ENCODE results near the gene OCA2.

Gene OCA2

GRCh38 chr15:27865323-27865922, 233.7 kb downstream of the OCA2 start:
- no peak overlapping the region for H3K4me2 ChIP-seq (ENCODE audit: low read depth, low read length, poor library complexity, severe bottlenecking)
- no peaks in the 10 kb centered on the region for H3K27me3 ChIP-seq (ENCODE audit: low read length)
- no peaks in the 10 kb centered on the region for H3F3A ChIP-seq (ENCODE audit: insufficient read depth)
- no peak overlapping the region for H3K4me3 ChIP-seq (ENCODE audit: insufficient read depth, low read length, poor library complexity, severe bottlenecking)
- no peak overlapping the region for H2AFZ ChIP-seq (ENCODE audit: low read depth, low read length, severe bottlenecking)
- TF ChIP-seq CTCF (IDR thresholded peaks at IDR 0.05; ENCODE audit: insufficient read depth, low read length, poor library complexity, severe bottlenecking) (no peak), EZH2phosphoT487 (conservative IDR thresholded peaks at IDR 0.05; ENCODE audit: low read length) (no peak)
- H3K27ac ChIP-seq (ENCODE audit: low read depth, low read length) = no peak overlapping the region
- H3K9ac ChIP-seq (ENCODE audit: low read length) = no peak overlapping the region
- no peaks in the 10 kb centered on the region for H3K79me2 ChIP-seq (ENCODE audit: insufficient read depth, low read length)
- no peaks in the 10 kb centered on the region for H3K9me2 ChIP-seq (replicated peaks; ENCODE audit: insufficient read depth, low read length)
- H3K36me3 ChIP-seq (ENCODE audit: low read length) = no peaks in the 10 kb centered on the region
- no peaks in the 10 kb centered on the region for H3K9me3 ChIP-seq (ENCODE audit: insufficient read depth, low read length)
- H4K20me1 ChIP-seq (ENCODE audit: low read depth, low read length) = no peaks in the 10 kb centered on the region

GRCh38 chr15:27864719-27865118, 234.4 kb downstream of the OCA2 start:
- Histone ChIP-seq H3K79me2 (ENCODE audit: insufficient read depth, low read length) (no peaks in the 10 kb centered on the region), H3K4me2 (ENCODE audit: low read depth, low read length, poor library complexity, severe bottlenecking) (no peak overlapping the region), H3F3A (ENCODE audit: insufficient read depth) (no peaks in the 10 kb centered on the region)

GRCh38 chr15:27864086-27864485, 235.0 kb downstream of the OCA2 start:
- Histone ChIP-seq H3K27ac (ENCODE audit: low read depth, low read length) (no peak overlapping the region), H4K20me1 (ENCODE audit: low read depth, low read length) (no peaks in the 10 kb centered on the region), H2AFZ (ENCODE audit: low read depth, low read length, severe bottlenecking) (no peak overlapping the region), H3F3A (ENCODE audit: insufficient read depth) (no peaks in the 10 kb centered on the region), H3K9ac (ENCODE audit: low read length) (no peak overlapping the region), H3K27me3 (ENCODE audit: low read length) (no peaks in the 10 kb centered on the region), H3K9me2 (replicated peaks; ENCODE audit: insufficient read depth, low read length) (no peaks in the 10 kb centered on the region), H3K4me3 (ENCODE audit: insufficient read depth, low read length, poor library complexity, severe bottlenecking) (no peak overlapping the region), H3K79me2 (ENCODE audit: insufficient read depth, low read length) (no peaks in the 10 kb centered on the region), H3K36me3 (ENCODE audit: low read length) (no peaks in the 10 kb centered on the region), H3K4me2 (ENCODE audit: low read depth, low read length, poor library complexity, severe bottlenecking) (no peak overlapping the region), H3K9me3 (ENCODE audit: insufficient read depth, low read length) (no peaks in the 10 kb centered on the region)
- TF ChIP-seq EZH2phosphoT487 (conservative IDR thresholded peaks at IDR 0.05; ENCODE audit: low read length) (no peak), CTCF (IDR thresholded peaks at IDR 0.05; ENCODE audit: insufficient read depth, low read length, poor library complexity, severe bottlenecking) (no peak)

More at GRCh38 chr15:27864719-27865118, 234.4 kb downstream of the OCA2 start:
- H2AFZ ChIP-seq (ENCODE audit: low read depth, low read length, severe bottlenecking) = no peak overlapping the region
- no peak overlapping the region for H3K27ac ChIP-seq (ENCODE audit: low read depth, low read length)
- no peaks in the 10 kb centered on the region for H3K36me3 ChIP-seq (ENCODE audit: low read length)
- H3K9me2 ChIP-seq (replicated peaks; ENCODE audit: insufficient read depth, low read length) = no peaks in the 10 kb centered on the region
- no peak overlapping the region for H3K4me3 ChIP-seq (ENCODE audit: insufficient read depth, low read length, poor library complexity, severe bottlenecking)
- H3K27me3 ChIP-seq (ENCODE audit: low read length) = no peaks in the 10 kb centered on the region
- no peaks in the 10 kb centered on the region for H4K20me1 ChIP-seq (ENCODE audit: low read depth, low read length)
- TF ChIP-seq CTCF (IDR thresholded peaks at IDR 0.05; ENCODE audit: insufficient read depth, low read length, poor library complexity, severe bottlenecking) (no peak), EZH2phosphoT487 (conservative IDR thresholded peaks at IDR 0.05; ENCODE audit: low read length) (no peak)
- H3K9ac ChIP-seq (ENCODE audit: low read length) = no peak overlapping the region
- no peaks in the 10 kb centered on the region for H3K9me3 ChIP-seq (ENCODE audit: insufficient read depth, low read length)
